H1 (cell line): ENCODE data around the gene ANKRD6. TPM values are rescaled to one million over a fixed set of nuclear protein-coding genes. Genes with fewer than 3 reads are reported as not detected.
"Not testable (repeated sequence)": the region's sequence is repeated elsewhere in the genome, so short reads cannot be mapped to it uniquely, and the experiment has no call there.

ENCODE experiments used
- CTCF ChIA-PET: fragments of 300-600 bp; sonication (Branson Sonifier 250); formaldehyde crosslinking; loops from one replicate; lab custom pipeline; 2021; ENCODE audit not compliant: partially characterized antibody; lab: Charles Lee
- POLR2A ChIA-PET: fragments of 300-600 bp; sonication (Branson Sonifier 250); formaldehyde crosslinking; loops from one replicate; lab custom pipeline; 2021; ENCODE audit warnings: inconsistent platforms; ENCODE audit not compliant: partially characterized antibody; lab: Charles Lee
- DNase-seq, 2 experiments: peaks; one replicate each; pipeline versions ENCODE4 v3.0.0 to v3.0.0-alpha.2; 2010 to 2022; ENCODE audit warnings: low spot score in 2 of 2, low read depth in 1 of 2, mixed read lengths in 1 of 2
- FAIRE-seq: peaks from 2 replicates; lab custom pipeline; 2011; peaks lifted over from hg19 to GRCh38; lab: Jason Lieb, UNC
- H2AFZ ChIP-seq: 2 replicates; pipeline ENCODE4 v1.8.1; 2012; ENCODE audit warnings: low read length, inconsistent platforms
- H2AK5ac ChIP-seq: 2 replicates; pipeline ENCODE4 v1.6.1; 2013; ENCODE audit warnings: low read depth, low read length
- H2BK120ac ChIP-seq: replicated peaks from 2 replicates; pipeline ENCODE3; 2013; ENCODE audit warnings: low read depth, low read length, inconsistent platforms
- H2BK12ac ChIP-seq: 2 replicates; pipeline ENCODE4 v1.6.1; 2013; ENCODE audit warnings: low read depth, low read length
- H2BK15ac ChIP-seq: 2 replicates; pipeline ENCODE4 v1.6.1; 2013; ENCODE audit warnings: low read length
- H2BK20ac ChIP-seq: 2 replicates; pipeline ENCODE4 v1.6.1; 2013; ENCODE audit warnings: low read length
- H2BK5ac ChIP-seq: 2 replicates; pipeline ENCODE4 v1.6.1; 2013; ENCODE audit warnings: low read depth, low read length
- H3K14ac ChIP-seq: 2 replicates; pipeline ENCODE4 v1.6.1; 2013; ENCODE audit warnings: inconsistent platforms; ENCODE audit not compliant: insufficient read length
- H3K18ac ChIP-seq: 2 replicates; pipeline ENCODE4 v1.6.1; 2013; ENCODE audit warnings: low read length; ENCODE audit errors: extremely low read depth
- H3K23ac ChIP-seq: 2 replicates; pipeline ENCODE4 v1.6.1; 2013; ENCODE audit warnings: inconsistent platforms; ENCODE audit not compliant: insufficient read length
- H3K23me2 ChIP-seq: 2 replicates; pipeline ENCODE4 v1.6.1; 2013; ENCODE audit warnings: low read depth, low read length
- H3K27ac ChIP-seq: 2 replicates; pipeline ENCODE4 v1.6.1; 2011; ENCODE audit warnings: low read depth, low read length, inconsistent platforms
- H3K27me3 ChIP-seq, 4 experiments: replicated peaks in 1 of 4; 1 replicate in 1 of 4; 2 replicates in 3 of 4; pipeline versions ENCODE4 v1.6.1 to v1.8.1; 2011 to 2013; ENCODE audit warnings: low read length in 3 of 4, mild to moderate bottlenecking in 3 of 4, inconsistent platforms in 2 of 4, mixed read lengths in 2 of 4, moderate library complexity in 1 of 4; ENCODE audit not compliant: control insufficient read depth in 3 of 4, insufficient read depth in 3 of 4; ENCODE audit errors: extremely low read depth in 1 of 4
- H3K36me3 ChIP-seq, 4 experiments: 2 replicates each; pipeline versions ENCODE4 v1.6.1 to v1.8.1; 2011 to 2013; ENCODE audit warnings: mild to moderate bottlenecking in 4 of 4, low read length in 3 of 4, moderate library complexity in 2 of 4, control low read depth in 1 of 4, inconsistent platforms in 1 of 4; ENCODE audit not compliant: insufficient read depth in 4 of 4, control insufficient read depth in 2 of 4
- H3K4ac ChIP-seq: replicated peaks from 2 replicates; pipeline ENCODE3; 2013; ENCODE audit warnings: low read length, low read depth, mixed read lengths, inconsistent platforms; ENCODE audit not compliant: insufficient read length
- H3K4me1 ChIP-seq, 4 experiments: replicated peaks in 1 of 4; 1 replicate in 1 of 4; 2 replicates in 3 of 4; pipeline versions ENCODE4 v1.6.1 to v1.8.1; 2011 to 2013; ENCODE audit warnings: low read length in 3 of 4, inconsistent platforms in 2 of 4, mixed read lengths in 1 of 4; ENCODE audit not compliant: insufficient read depth in 4 of 4, control insufficient read depth in 3 of 4
- H3K4me2 ChIP-seq, 2 experiments: 2 replicates each; pipeline versions ENCODE4 v1.6.1 to v1.8.1; 2011 to 2013; ENCODE audit warnings: low read depth in 2 of 2, low read length in 2 of 2, control low read depth in 1 of 2, inconsistent platforms in 1 of 2, mild to moderate bottlenecking in 1 of 2; ENCODE audit not compliant: insufficient read depth in 1 of 2
- H3K4me3 ChIP-seq, 4 experiments: fragments of 200-600, 300-600 bp in 1 of 4; sonication (generic), shearing (Covaris generic), sonication (Bioruptor Twin) in 1 of 4; 2 replicates each; pipeline versions ENCODE4 v1.5.1 to v1.8.1; 2011 to 2016; ENCODE audit warnings: low read length in 4 of 4, low read depth in 3 of 4, control low read depth in 2 of 4, inconsistent platforms in 2 of 4, mild to moderate bottlenecking in 2 of 4, mixed read lengths in 1 of 4, moderate library complexity in 1 of 4; ENCODE audit not compliant: insufficient read depth in 2 of 4; ENCODE audit errors: extremely low read depth in 1 of 4
- H3K56ac ChIP-seq: replicated peaks from 2 replicates; pipeline ENCODE3; 2013; ENCODE audit warnings: low read depth, mild to moderate bottlenecking, mixed read lengths, low read length, inconsistent platforms; ENCODE audit not compliant: insufficient read length
- H3K79me1 ChIP-seq: 2 replicates; pipeline ENCODE4 v1.6.1; 2013; ENCODE audit warnings: low read depth, low read length, control low read depth
- H3K79me2 ChIP-seq, 2 experiments: 2 replicates each; pipeline versions ENCODE4 v1.6.1 to v1.8.1; 2012 to 2013; ENCODE audit warnings: low read length in 2 of 2, mild to moderate bottlenecking in 2 of 2, inconsistent platforms in 1 of 2; ENCODE audit not compliant: insufficient read depth in 2 of 2, control insufficient read depth in 1 of 2
- H3K9ac ChIP-seq, 4 experiments: replicated peaks in 1 of 4; 1 replicate in 1 of 4; 2 replicates in 3 of 4; pipeline versions ENCODE4 v1.6.1 to v1.8.1; 2011 to 2013; ENCODE audit warnings: low read depth in 3 of 4, low read length in 3 of 4, control low read depth in 2 of 4, mild to moderate bottlenecking in 2 of 4, moderate library complexity in 2 of 4, inconsistent platforms in 1 of 4; ENCODE audit errors: extremely low read depth in 1 of 4
- H3K9me3 ChIP-seq, 2 experiments: 2 replicates each; pipeline versions ENCODE4 v1.6.1 to v1.8.1; 2012 to 2013; ENCODE audit warnings: mild to moderate bottlenecking in 2 of 2, moderate library complexity in 2 of 2, control low read depth in 1 of 2, inconsistent platforms in 1 of 2, low read depth in 1 of 2, low read length in 1 of 2, mixed read lengths in 1 of 2; ENCODE audit not compliant: insufficient read depth in 2 of 2
- H4K20me1 ChIP-seq, 2 experiments: replicated peaks in 1 of 2; 2 replicates each; pipeline versions ENCODE3 to v1.8.1; 2011 to 2013; ENCODE audit warnings: inconsistent platforms in 2 of 2, low read length in 2 of 2, mild to moderate bottlenecking in 1 of 2; ENCODE audit not compliant: insufficient read depth in 2 of 2, control insufficient read depth in 1 of 2
- H4K5ac ChIP-seq: 2 replicates; pipeline ENCODE4 v1.6.1; 2013; ENCODE audit warnings: low read length, low read depth, mixed read lengths, inconsistent platforms; ENCODE audit not compliant: insufficient read length
- H4K8ac ChIP-seq: 2 replicates; pipeline ENCODE4 v1.8.0; 2013; ENCODE audit warnings: mild to moderate bottlenecking, moderate library complexity, low read length, inconsistent platforms; ENCODE audit not compliant: insufficient read depth; ENCODE audit errors: extremely low read depth
- H4K91ac ChIP-seq: replicated peaks from 2 replicates; pipeline ENCODE3; 2013; ENCODE audit warnings: low read length, mixed read lengths, inconsistent platforms; ENCODE audit not compliant: insufficient read length
- WGBS, 2 experiments: shearing (Covaris generic) in 1 of 2; methylation state at CpG; one replicate each; pipeline versions ENCODE4 v1.1.6 to v1.1.7; 2013 to 2015; ENCODE audit warnings: low lambda C conversion rate in 2 of 2, mixed read lengths in 2 of 2, inconsistent platforms in 1 of 2, low coverage in 1 of 2, missing lambda C conversion rate in 1 of 2; ENCODE audit not compliant: insufficient replicate concordance in 2 of 2, insufficient coverage in 1 of 2, insufficient read length in 1 of 2; ENCODE audit errors: extremely low coverage in 1 of 2, missing lambda C conversion rate in 1 of 2; 5-methylcytosine and 5-hydroxymethylcytosine counted together
- polyA plus RNA-seq, 7 experiments: library from polyadenylated mRNA; depleted of rRNA in 3 of 7; stranded (reverse) in 5 of 7; unstranded in 2 of 7; fragments of >200 nt in 5 of 7; fragments of 200-250 nt in 2 of 7; gene quantifications; 1 replicate in 5 of 7; 2 replicates in 1 of 7; 4 replicates in 1 of 7; pipeline versions ENCODE4 v1.2.1 to v1.2.3, GENCODE V29; 2011 to 2013; ENCODE audit warnings: missing spikeins in 2 of 7, mixed read lengths in 2 of 7
- total RNA-seq: library from RNA; stranded (reverse); fragmentation: NEBNext Ultra II Directional; extraction: Animal tissue kit (Norgen Biotek cat#: 25700); gene quantifications from 2 replicates; pipeline ENCODE4 v1.2.1, GENCODE V29; 2021

Gene ANKRD6
- total and polyA plus RNA-seq, 2 of the 8 experiments (the other 6 are each of a cell fraction or from before 2014, with no cell fraction given): 5.9 to 12.8 TPM

GRCh38 chr6:89636412-89636811 is 203.5 kb downstream of the ANKRD6 start:
- H4K91ac ChIP-seq, H2AK5ac ChIP-seq, DNase-seq, H2BK5ac ChIP-seq, H3K9ac ChIP-seq, H2BK20ac ChIP-seq, H3K4me2 ChIP-seq, H3K23me2 ChIP-seq, H3K79me1 ChIP-seq, H3K9me3 ChIP-seq, H3K14ac ChIP-seq, H2BK12ac ChIP-seq, H4K5ac ChIP-seq, H4K8ac ChIP-seq, H3K23ac ChIP-seq, H2AFZ ChIP-seq, H3K4me3 ChIP-seq, H2BK15ac ChIP-seq, H3K27ac ChIP-seq, H3K56ac ChIP-seq, FAIRE-seq, H3K4ac ChIP-seq, H3K79me2 ChIP-seq, H3K4me1 ChIP-seq, H4K20me1 ChIP-seq, H2BK120ac ChIP-seq, POLR2A ChIA-PET, H3K27me3 ChIP-seq, H3K18ac ChIP-seq: not testable (repeated sequence)
- CTCF ChIA-PET: interaction anchor here (1.0 kb wide), 1 partner anchor 23 kb away, joined by 4 read pairs; no protein-coding TSS in a partner anchor
- 82% methylated on average over 3 of the region's 3 CpGs; no CpG with 5 or more reads in 1 of the 2 experiments for WGBS, 2 experiments
- H3K36me3 ChIP-seq: peaks cover 3 to 17% (median 4%) of the 10 kb centered on the region in 4 experiments; a peak in 5 of 8 replicates
